A673 (cell line): Measurements from ENCODE around the gene CRACDL. TPM values are rescaled to one million over a fixed set of nuclear protein-coding genes. Genes with fewer than 3 reads are reported as not detected.

Experiments used
- BruUV-seq: library from RNA; stranded (reverse); fragments of 400-500 nt; replicated peaks from 2 replicates; lab custom pipeline; 2021; lab: Mats Ljungman, UMichigan
- CTCF ChIA-PET: fragments of 300-600 bp; sonication (Branson Sonifier 250); formaldehyde crosslinking; loops from one replicate; lab custom pipeline; 2022; ENCODE audit warnings: antibody characterized with exemption; lab: Charles Lee
- POLR2A ChIA-PET: fragments of 300-600 bp; sonication (Branson Sonifier 250); formaldehyde crosslinking; loops from one replicate; lab custom pipeline; 2022; ENCODE audit warnings: antibody characterized with exemption; ENCODE audit not compliant: low non-redundant PET; lab: Charles Lee
- DNase-seq: peaks from one replicate; pipeline ENCODE4 v3.0.0-alpha.2; 2015; ENCODE audit warnings: low spot score
- H3K27ac ChIP-seq: fragments of 200-600 bp; sonication (generic); 2 replicates; pipeline ENCODE4 v1.5.1; 2016; ENCODE audit warnings: mixed run types, low read depth, mild to moderate bottlenecking, mixed read lengths, antibody characterized with exemption, low read length; ENCODE audit not compliant: poor library complexity, severe bottlenecking
- H3K27me3 ChIP-seq: fragments of 200-600 bp; sonication (generic); replicated peaks from 2 replicates; pipeline ENCODE4 v1.6.1; 2017; ENCODE audit warnings: mixed run types, low read depth, mild to moderate bottlenecking, mixed read lengths, antibody characterized with exemption, low read length; ENCODE audit not compliant: insufficient read depth, poor library complexity
- H3K36me3 ChIP-seq: fragments of 200-600 bp; sonication (generic); 2 replicates; pipeline ENCODE4 v1.6.1; 2016; ENCODE audit warnings: mixed run types, mild to moderate bottlenecking, mixed read lengths, antibody characterized with exemption, low read length; ENCODE audit not compliant: insufficient read depth, poor library complexity, severe bottlenecking
- H3K4me1 ChIP-seq: fragments of 200-600 bp; sonication (generic); 2 replicates; pipeline ENCODE4 v1.6.1; 2017; ENCODE audit warnings: mixed run types, mild to moderate bottlenecking, mixed read lengths, antibody characterized with exemption, low read length; ENCODE audit not compliant: insufficient read depth, poor library complexity, severe bottlenecking
- H3K4me3 ChIP-seq: fragments of 200-600 bp; sonication (generic); 2 replicates; pipeline ENCODE4 v1.5.1; 2016; ENCODE audit warnings: low read depth, mixed run types, mild to moderate bottlenecking, mixed read lengths, low read length; ENCODE audit not compliant: poor library complexity, severe bottlenecking
- H3K9me3 ChIP-seq: fragments of 200-600 bp; sonication (generic); 2 replicates; pipeline ENCODE4 v1.6.1; 2016; ENCODE audit warnings: mixed run types, low read depth, mild to moderate bottlenecking, mixed read lengths, antibody characterized with exemption, low read length; ENCODE audit not compliant: poor library complexity, severe bottlenecking
- EZH2 ChIP-seq: fragments of 200-600 bp; sonication (generic); IDR thresholded peaks from 2 replicates; pipeline ENCODE4 v1.6.1; 2017; ENCODE audit warnings: borderline replicate concordance, low read depth, mild to moderate bottlenecking, mixed read lengths, antibody characterized with exemption, low read length; ENCODE audit not compliant: poor library complexity, severe bottlenecking
- intact Hi-C: fragments of 100-400 bp; cut with micrococcal nuclease; formaldehyde crosslinking; loops from one replicate; pipeline ENCODE4 v1.10.0; 2022; ENCODE audit not compliant: unreplicated experiment
- total RNA-seq: library from RNA; stranded (reverse); gene quantifications from 2 replicates; pipeline ENCODE4 v1.2.3, GENCODE V29; 2021
- TF ChIP-seq, protein P1 (sequence below): fragments of 300-800, 200-600 bp; sonication (generic); conservative IDR thresholded peaks from 2 replicates; pipeline ENCODE4 v1.5.1; 2017; ENCODE audit warnings: low read depth, mild to moderate bottlenecking, antibody characterized with exemption, low read length, moderate library complexity, mixed read lengths

The CRACDL gene
- total RNA-seq, 1 experiment from 2014 or later, result not detected

DNA sequence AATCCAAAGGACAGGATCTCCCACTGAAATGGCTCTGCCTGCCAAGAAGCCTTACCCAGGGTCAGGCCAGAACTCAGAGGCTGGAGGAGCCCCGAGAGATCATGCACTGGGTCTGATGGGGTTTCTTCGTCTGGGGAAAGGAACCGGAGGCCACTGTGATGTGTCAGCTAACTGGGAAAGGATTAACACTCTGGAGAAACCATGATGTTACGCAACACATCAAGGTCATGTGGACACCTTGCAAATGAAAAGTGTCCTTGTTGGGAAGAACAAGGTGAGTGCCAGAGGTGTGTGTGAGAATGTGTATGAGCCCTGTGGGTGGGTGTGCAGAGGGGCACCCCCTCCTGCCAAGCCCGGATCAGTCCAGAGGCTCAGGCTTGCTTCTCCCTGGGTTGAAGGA lies 86.9 kb downstream of the CRACDL start:
- peaks cover 12% of the 10 kb centered on the region for H3K27me3 ChIP-seq
- CTCF ChIA-PET, result no interaction called here
- no peaks in the 10 kb centered on the region for H3K9me3 ChIP-seq
- H3K27ac ChIP-seq, result no peak overlapping the region
- intact Hi-C loops, result no loop called here
- H3K36me3 ChIP-seq, result no peaks in the 10 kb centered on the region
- H3K4me3 ChIP-seq, result no peak overlapping the region
- no TSS peak for BruUV-seq
- POLR2A ChIA-PET, result no interaction called here
- no peak for DNase-seq
- no peak for TF ChIP-seq EZH2
- TF ChIP-seq, protein P1, sequence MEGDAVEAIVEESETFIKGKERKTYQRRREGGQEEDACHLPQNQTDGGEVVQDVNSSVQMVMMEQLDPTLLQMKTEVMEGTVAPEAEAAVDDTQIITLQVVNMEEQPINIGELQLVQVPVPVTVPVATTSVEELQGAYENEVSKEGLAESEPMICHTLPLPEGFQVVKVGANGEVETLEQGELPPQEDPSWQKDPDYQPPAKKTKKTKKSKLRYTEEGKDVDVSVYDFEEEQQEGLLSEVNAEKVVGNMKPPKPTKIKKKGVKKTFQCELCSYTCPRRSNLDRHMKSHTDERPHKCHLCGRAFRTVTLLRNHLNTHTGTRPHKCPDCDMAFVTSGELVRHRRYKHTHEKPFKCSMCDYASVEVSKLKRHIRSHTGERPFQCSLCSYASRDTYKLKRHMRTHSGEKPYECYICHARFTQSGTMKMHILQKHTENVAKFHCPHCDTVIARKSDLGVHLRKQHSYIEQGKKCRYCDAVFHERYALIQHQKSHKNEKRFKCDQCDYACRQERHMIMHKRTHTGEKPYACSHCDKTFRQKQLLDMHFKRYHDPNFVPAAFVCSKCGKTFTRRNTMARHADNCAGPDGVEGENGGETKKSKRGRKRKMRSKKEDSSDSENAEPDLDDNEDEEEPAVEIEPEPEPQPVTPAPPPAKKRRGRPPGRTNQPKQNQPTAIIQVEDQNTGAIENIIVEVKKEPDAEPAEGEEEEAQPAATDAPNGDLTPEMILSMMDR, result no peak
- no peaks in the 10 kb centered on the region for H3K4me1 ChIP-seq

DNA sequence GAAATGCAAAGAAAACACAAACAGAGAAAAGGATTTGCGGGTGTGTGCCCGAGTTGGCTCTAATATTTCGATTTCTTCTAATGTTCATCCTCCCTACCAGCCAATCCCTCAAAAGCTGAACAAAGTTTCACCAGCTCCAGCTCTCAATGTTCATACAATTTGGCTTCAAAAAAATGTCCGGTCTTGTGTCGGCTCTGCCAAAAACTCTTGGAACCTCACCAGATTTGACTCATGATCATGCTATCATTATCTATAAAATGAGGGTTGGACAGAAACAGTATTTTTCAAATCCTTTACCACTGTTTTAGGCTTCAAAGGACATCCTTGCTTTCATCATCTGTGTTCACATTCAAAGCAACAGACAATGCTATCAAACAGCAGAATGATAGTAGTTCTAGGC lies 88.2 kb downstream of the CRACDL start:
- Histone ChIP-seq H3K4me3 (no peak overlapping the region), H3K27me3 (peaks cover 16% of the 10 kb centered on the region), H3K27ac (no peak overlapping the region), H3K9me3 (no peaks in the 10 kb centered on the region), H3K36me3 (no peaks in the 10 kb centered on the region), H3K4me1 (no peaks in the 10 kb centered on the region)
- no peak for TF ChIP-seq EZH2
- TF ChIP-seq, protein P1, result no peak
- DNase-seq, result no peak
- BruUV-seq, result no TSS peak
- intact Hi-C loops, result no loop called here
- CTCF ChIA-PET, result no interaction called here
- POLR2A ChIA-PET, result no interaction called here

DNA sequence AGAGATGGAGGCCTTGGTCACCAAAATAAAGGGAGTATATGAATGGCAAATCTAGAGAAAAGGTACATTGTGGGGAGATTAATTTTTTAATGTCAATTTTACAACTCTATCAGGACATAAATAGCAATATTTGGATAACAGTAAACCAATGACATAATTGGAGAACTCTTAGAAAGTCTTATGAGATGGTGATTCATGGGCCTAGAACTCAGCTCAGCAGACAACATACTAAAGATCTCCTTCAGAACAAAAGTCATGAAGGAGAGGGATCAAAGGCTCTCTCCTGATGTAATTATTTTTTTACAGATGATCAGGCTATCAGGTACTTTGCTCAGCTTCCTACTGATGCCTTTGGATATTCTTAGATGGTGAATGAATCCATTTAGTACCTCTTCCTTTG lies 90.0 kb downstream of the CRACDL start:
- TF ChIP-seq, protein P1, result no peak
- TF ChIP-seq EZH2, result no peak
- no peak overlapping the region for H3K27ac ChIP-seq
- CTCF ChIA-PET, result no interaction called here
- POLR2A ChIA-PET, result no interaction called here
- no peaks in the 10 kb centered on the region for H3K4me1 ChIP-seq
- H3K36me3 ChIP-seq, result no peaks in the 10 kb centered on the region
- intact Hi-C loops, result no loop called here
- peaks cover 14% of the 10 kb centered on the region for H3K27me3 ChIP-seq
- H3K9me3 ChIP-seq, result no peaks in the 10 kb centered on the region
- no peak for DNase-seq
- H3K4me3 ChIP-seq, result no peak overlapping the region
- no TSS peak for BruUV-seq
